ENCODE measurements around the gene ZFP82.

DNA sequence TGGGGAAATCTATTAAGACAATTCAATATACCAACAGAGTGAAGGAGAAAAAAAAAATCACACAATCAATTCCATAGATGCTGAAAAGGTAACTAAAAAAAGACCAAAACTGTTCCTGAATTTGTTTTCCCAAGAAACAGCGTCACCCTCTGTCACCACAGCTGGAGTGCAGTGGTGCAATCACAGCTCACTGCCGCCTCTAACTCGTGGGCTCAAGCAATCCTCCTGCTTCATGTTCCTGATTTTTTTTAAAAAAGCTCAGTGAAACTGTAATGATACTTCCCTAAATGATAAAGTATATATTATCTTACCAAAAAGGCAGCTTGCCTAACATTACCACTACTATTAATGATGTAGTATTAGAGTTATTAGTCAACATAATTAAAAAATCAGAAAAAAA is 19.9 kb downstream of the ZFP82 start:
- TF ChIP-seq, protein P1, sequence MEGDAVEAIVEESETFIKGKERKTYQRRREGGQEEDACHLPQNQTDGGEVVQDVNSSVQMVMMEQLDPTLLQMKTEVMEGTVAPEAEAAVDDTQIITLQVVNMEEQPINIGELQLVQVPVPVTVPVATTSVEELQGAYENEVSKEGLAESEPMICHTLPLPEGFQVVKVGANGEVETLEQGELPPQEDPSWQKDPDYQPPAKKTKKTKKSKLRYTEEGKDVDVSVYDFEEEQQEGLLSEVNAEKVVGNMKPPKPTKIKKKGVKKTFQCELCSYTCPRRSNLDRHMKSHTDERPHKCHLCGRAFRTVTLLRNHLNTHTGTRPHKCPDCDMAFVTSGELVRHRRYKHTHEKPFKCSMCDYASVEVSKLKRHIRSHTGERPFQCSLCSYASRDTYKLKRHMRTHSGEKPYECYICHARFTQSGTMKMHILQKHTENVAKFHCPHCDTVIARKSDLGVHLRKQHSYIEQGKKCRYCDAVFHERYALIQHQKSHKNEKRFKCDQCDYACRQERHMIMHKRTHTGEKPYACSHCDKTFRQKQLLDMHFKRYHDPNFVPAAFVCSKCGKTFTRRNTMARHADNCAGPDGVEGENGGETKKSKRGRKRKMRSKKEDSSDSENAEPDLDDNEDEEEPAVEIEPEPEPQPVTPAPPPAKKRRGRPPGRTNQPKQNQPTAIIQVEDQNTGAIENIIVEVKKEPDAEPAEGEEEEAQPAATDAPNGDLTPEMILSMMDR (IDR thresholded peaks at IDR 0.05; ENCODE audit: poor library complexity), result no peak
- TF ChIP-seq EZH2 (IDR thresholded peaks at IDR 0.05; ENCODE audit: borderline replicate concordance), result no peak
